Osteocyte (in vitro differentiated cells): Measurements from ENCODE around the gene ANKK1. TPM values are rescaled to one million over a fixed set of nuclear protein-coding genes. Genes with fewer than 3 reads are reported as not detected.

ENCODE experiments used
- DNase-seq: peaks from one replicate; pipeline ENCODE4 v3.0.0; 2021; ENCODE audit warnings: mixed read lengths; ENCODE audit not compliant: unreplicated experiment; ENCODE audit errors: extremely low spot score
- H3K27ac Mint-ChIP-seq: one replicate; pipeline ENCODE4 v1.8.0; 2021; ENCODE audit warnings: mild to moderate bottlenecking, mixed read lengths; ENCODE audit not compliant: unreplicated experiment
- H3K27me3 Mint-ChIP-seq: one replicate; pipeline ENCODE4 v1.8.0; 2021; ENCODE audit warnings: mixed read lengths; ENCODE audit not compliant: unreplicated experiment
- H3K36me3 Mint-ChIP-seq: one replicate; pipeline ENCODE4 v1.8.0; 2021; ENCODE audit warnings: mixed read lengths; ENCODE audit not compliant: unreplicated experiment
- H3K4me1 Mint-ChIP-seq: one replicate; pipeline ENCODE4 v1.8.0; 2021; ENCODE audit warnings: mixed read lengths; ENCODE audit not compliant: unreplicated experiment
- H3K4me3 Mint-ChIP-seq: one replicate; pipeline ENCODE4 v1.8.0; 2021; ENCODE audit warnings: mild to moderate bottlenecking, moderate library complexity, mixed read lengths; ENCODE audit not compliant: unreplicated experiment
- H3K9me3 Mint-ChIP-seq: one replicate; pipeline ENCODE4 v1.8.0; 2021; ENCODE audit warnings: mixed read lengths; ENCODE audit not compliant: unreplicated experiment
- CTCF ChIP-seq: fragments of 200-600 bp; sonication (generic); IDR thresholded peaks from 2 replicates; pipeline ENCODE4 v1.5.0; 2021; ENCODE audit warnings: antibody characterized with exemption, mild to moderate bottlenecking, moderate library complexity
- total RNA-seq: library from RNA; stranded (reverse); gene quantifications from 2 replicates; pipeline ENCODE4 v1.2.1, GENCODE V29; 2021

ANKK1 gene
- total RNA-seq, 1 donor from 2014 or later, result not detected

GRCh38 chr11:113444502-113445123, 57.0 kb downstream of the ANKK1 start:
- no peaks in the 10 kb centered on the region for H3K9me3 Mint-ChIP-seq
- H3K27ac Mint-ChIP-seq, result no peak overlapping the region
- H3K27me3 Mint-ChIP-seq, result peaks cover 13% of the 10 kb centered on the region
- DNase-seq, result no peak
- H3K36me3 Mint-ChIP-seq, result no peaks in the 10 kb centered on the region
- TF ChIP-seq CTCF, result no peak
- no peaks in the 10 kb centered on the region for H3K4me1 Mint-ChIP-seq
- no peak overlapping the region for H3K4me3 Mint-ChIP-seq

GRCh38 chr11:113446112-113446511, 58.5 kb downstream of the ANKK1 start:
- no peak overlapping the region for H3K27ac Mint-ChIP-seq
- peaks cover 10% of the 10 kb centered on the region for H3K27me3 Mint-ChIP-seq
- H3K36me3 Mint-ChIP-seq, result no peaks in the 10 kb centered on the region
- DNase-seq, result no peak
- H3K4me3 Mint-ChIP-seq, result no peak overlapping the region
- H3K4me1 Mint-ChIP-seq, result no peaks in the 10 kb centered on the region
- no peaks in the 10 kb centered on the region for H3K9me3 Mint-ChIP-seq
- no peak for TF ChIP-seq CTCF

GRCh38 chr11:113446938-113447337, 59.4 kb downstream of the ANKK1 start:
- Mint-ChIP-seq H3K36me3 (no peaks in the 10 kb centered on the region), H3K4me3 (no peak overlapping the region), H3K4me1 (no peaks in the 10 kb centered on the region), H3K27me3 (peaks cover 9% of the 10 kb centered on the region), H3K27ac (no peak overlapping the region), H3K9me3 (no peaks in the 10 kb centered on the region)
- no peak for TF ChIP-seq CTCF
- no peak for DNase-seq

- Mint-ChIP-seq H3K36me3 (no peaks in the 10 kb centered on the region), H3K4me3 (no peak overlapping the region), H3K9me3 (no peaks in the 10 kb centered on the region), H3K27ac (no peak overlapping the region), H3K27me3 (peaks cover 7% of the 10 kb centered on the region), H3K4me1 (no peaks in the 10 kb centered on the region)
- TF ChIP-seq CTCF, result no peak
- DNase-seq, result no peak
These were observed 60.2 kb downstream of the ANKK1 start for GRCh38 chr11:113447621-113448315.

- DNase-seq, result no peak
- Mint-ChIP-seq H3K27me3 (peaks cover 7% of the 10 kb centered on the region), H3K4me3 (no peak overlapping the region), H3K36me3 (no peaks in the 10 kb centered on the region), H3K27ac (no peak overlapping the region), H3K9me3 (no peaks in the 10 kb centered on the region), H3K4me1 (no peaks in the 10 kb centered on the region)
- TF ChIP-seq CTCF, result no peak
These were observed 60.7 kb downstream of the ANKK1 start for GRCh38 chr11:113448316-113448677.
